Inflammatory macrophage treated with lipopolysaccharide for 1 hour (primary cell): Measurements from ENCODE around the gene DTD1.

Experiments used
- DNase-seq, 2 donors: peaks; one replicate each; pipeline ENCODE4 v3.0.0-alpha.2; 2020 to 2022

The DTD1 gene

DNA sequence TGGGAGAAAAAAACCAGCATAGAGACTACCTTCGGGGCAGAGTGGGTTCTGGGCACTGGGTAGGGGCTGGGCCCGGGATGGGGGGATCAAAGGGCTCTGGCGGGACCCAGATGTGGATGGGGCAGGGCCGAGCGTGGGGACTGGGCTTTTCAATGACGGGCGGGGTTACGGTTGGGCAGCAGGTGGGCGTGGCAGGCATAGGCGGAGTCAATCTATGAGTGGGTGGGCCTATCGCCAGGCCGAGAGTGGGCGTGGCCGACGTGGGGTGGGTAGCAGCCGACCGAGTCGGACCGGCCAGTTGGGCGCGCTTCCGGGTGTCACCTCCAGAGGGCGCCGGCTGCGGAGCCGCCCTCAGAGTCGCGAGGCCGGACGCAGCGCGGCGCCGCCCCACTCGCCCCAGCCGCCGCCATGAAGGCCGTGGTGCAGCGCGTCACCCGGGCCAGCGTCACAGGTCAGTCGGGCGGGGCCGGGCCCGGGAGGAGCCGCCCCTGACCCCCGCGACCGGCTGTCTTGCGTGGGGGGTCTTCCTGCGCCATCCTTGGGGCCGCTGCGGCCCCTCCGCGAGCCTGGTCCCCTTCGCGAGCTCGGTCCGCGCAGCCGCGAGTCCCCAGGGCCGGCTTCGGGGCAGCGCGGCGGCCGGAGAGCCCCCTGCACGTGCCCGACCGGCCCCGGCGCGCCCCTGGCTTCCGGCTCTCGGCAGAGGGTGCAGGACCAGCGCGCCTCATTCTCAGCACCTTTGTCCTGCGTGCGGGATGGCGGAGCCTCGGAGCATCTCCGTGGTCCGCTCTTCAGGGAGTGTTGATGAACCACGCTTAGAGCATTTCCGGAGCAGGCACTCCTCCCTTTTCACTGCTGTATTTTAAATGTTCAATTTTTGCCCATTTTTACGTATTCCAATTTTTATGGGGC is at the start of gene DTD1:
Gene DTD1 (plus strand): TSS at position 390 of the 909 bp plus-strand sequence. CDS start 19 bp downstream, at position 409.
- peak; percentile 93 to 97 for DNase-seq

DNA sequence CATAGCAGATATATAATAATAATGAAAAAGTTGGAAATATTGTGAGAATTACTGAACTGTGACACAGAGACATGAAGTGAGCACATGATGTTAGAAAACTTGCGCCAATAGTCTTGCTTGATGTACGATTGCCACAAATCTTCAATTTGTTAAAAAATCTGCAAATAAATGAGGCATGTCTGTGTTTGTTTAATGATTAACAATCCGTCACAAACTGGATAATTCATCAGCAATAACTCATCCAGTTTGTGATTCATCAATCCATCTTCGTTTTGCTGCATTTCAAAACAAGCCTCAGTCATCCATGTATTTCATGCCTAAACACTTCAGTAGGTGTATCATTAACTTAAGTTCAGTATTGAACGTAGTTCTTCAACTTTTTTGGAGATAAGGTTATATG is 46.1 kb upstream of the DTD1 start:
- DNase-seq = no peak

DNA sequence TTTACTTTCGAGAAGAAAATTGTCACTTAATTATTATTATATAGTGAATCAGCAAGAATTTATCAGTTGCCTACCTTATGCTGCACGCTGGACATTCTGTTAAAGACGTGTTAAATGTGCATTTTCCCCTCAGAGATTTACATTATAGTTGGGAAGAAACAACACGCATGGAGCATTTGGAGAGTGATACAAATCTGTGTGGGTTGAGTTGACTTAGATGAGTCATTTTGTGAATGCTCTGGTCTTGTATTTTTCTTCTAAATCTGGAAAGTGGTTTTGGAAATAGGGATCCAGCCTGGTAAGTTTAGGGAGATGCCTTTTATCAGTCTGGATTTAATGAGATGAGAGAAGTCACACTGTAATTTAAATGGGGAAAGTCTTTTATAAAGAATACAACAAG is 44.6 kb upstream of the DTD1 start:
- DNase-seq = no peak

GRCh38 chr20:18543932-18544331 is 43.9 kb upstream of the DTD1 start:
- no peak for DNase-seq

- no peak for DNase-seq
Observed at GRCh38 chr20:18545566-18545965, 42.3 kb upstream of the DTD1 start.

DNA sequence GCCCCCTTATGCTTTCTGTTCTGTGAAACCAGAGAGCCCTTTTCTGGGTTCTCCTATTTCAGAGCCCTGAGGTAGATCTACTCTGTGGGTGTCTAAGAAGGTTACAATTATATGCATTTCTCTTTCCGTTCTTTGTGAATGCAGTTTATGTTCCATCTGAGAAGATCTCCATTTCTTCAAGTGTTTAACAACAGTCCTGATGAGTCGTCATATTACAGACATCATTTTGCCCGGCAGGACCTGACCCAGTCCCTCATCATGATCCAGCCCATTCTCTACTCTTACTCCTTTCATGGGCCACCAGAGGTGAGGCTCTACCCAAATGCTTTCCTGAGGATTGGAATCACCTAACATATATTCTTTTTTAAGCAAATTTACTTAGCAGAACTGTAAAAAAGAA is 39.4 kb upstream of the DTD1 start:
- no peak for DNase-seq

- DNase-seq = no peak
Observed at GRCh38 chr20:18553746-18554145, 34.1 kb upstream of the DTD1 start.

GRCh38 chr20:18566892-18567738 is 20.7 kb upstream of the DTD1 start, which contains the start of gene SMIM26:
SMIM26 (plus strand) TSS chr20:18567432; CDS start chr20:18567479, 47 bp downstream.
- peak; percentile 84 to 93 for DNase-seq

DNA sequence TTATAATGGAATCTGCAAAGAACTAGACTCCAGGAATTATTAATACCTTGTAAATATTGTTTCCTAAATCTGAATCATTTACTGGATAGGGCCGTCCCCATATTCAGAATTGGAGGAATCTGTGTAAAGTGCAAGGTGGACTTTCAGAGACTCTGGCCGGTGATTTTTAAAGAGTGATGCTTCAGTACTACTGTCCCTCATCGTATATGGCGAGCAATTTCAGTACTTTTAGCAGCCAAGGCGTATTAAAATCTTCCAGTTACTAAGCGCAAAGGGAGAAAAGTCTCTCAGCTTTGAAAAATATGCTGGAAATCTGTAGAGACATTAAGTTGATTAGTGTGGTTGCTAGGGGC is 20.1 kb upstream of the DTD1 start:
- DNase-seq = no peak

- no peak for DNase-seq
Observed at GRCh38 chr20:18571009-18571408, 16.8 kb upstream of the DTD1 start.

DNA sequence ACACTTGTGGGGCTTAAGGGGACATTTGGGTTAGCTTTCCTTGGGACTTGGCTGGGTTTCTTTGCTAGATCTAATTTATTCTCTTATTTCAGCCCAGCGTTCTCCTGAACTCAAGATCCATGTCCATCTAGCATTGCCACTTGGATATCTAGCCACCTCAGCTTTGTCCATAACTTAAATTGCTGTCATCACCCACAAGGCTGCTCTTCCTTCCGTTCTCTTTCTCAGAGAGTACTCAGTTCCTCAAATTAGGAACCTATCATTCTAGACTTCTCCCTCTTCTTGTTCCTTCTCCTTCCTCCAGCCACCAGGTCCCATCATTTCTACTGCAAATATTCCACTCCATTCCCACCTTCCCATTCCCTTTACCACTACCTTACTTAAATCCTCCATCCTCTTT is 16.3 kb upstream of the DTD1 start:
- peak; percentile 32 to 51 for DNase-seq

- no peak for DNase-seq
Observed at GRCh38 chr20:18577942-18578341, 9.9 kb upstream of the DTD1 start.

- no peak for DNase-seq
Observed at GRCh38 chr20:18578581-18578980, 9.3 kb upstream of the DTD1 start.

DNA sequence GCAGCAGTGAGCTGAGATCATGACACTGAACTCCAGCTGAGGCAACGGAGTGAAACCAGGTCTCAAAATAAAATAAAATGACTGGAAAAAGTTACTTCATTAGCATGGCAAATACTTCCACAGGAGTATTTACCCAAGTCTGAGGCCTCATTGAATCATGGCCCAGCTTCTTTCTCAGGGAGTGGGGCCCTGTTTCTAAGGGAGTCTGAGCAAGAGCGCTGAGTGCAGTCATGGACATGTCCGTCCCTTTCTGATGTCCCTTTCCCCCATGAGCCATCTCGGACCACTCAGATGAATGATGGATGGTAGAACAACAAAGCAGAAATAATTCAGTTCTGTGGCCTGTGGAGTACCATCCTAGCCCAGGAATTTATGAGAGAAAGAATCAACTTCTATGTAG is 7.8 kb upstream of the DTD1 start:
- no peak for DNase-seq

DNA sequence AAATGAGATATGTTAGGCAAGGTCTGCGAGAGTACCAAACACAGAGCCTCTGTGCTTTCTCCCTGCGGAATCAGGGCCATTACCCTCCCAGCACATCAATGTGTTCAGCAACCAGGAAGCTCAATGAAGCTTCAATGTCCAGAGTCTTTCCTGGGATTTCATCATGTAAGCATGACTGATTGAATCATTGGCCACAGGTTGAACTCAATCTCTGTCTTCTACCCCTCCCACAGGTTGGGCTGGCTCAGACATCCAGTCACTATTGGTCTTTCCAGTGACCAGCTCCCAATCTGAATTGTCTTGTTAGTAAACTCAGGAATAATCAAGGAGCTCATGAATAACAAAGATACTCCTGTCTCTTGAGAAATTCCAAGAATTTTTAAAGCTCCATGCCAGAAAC is 2.7 kb upstream of the DTD1 start:
- peak in 1 of 2 donors; percentile 63 for DNase-seq

- DNase-seq = no peak
Observed at GRCh38 chr20:18588574-18588933, 700 bp downstream of the DTD1 start.

DNA sequence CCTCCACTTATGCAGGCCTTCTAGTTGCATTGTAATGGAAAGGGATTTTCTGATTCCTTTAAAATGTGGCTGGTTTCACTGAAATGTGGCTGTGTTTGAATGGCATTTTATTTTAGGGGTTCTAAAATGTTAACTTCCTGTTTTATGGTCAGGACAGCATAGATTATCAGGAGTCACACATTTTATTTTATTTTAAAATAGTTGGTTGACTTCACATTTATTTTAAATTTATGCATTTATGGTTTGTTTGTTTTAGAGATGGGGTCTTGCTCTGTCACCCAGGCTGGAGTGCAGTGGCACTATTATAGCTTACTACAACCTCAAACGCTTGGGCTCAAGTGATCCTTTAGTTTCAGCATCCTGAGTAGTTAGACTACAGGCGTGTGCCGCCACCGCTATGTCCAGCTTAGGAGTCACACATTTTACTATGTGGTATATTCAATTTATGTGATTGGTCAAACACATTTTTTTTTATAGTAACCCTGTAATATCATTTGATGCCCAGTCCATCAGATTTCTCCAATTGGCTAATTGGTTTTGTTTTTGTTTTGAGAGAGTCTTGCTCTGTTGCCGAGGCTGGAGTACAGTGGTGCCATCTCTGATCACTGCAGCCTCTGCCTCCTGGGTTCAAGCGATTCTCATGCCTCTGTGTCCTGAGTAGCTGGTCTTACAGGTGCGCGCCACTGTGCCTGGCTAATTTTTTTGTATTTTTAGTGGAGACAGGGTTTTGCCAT is 2.3 kb downstream of the DTD1 start:
- DNase-seq = no peak

- DNase-seq = no peak
Observed at GRCh38 chr20:18596270-18596669, 8.4 kb downstream of the DTD1 start.

GRCh38 chr20:18609741-18610140 is 21.9 kb downstream of the DTD1 start:
- no peak for DNase-seq

GRCh38 chr20:18611492-18611891 is 23.6 kb downstream of the DTD1 start:
- DNase-seq = peak in 1 of 2 donors; percentile 12

DNA sequence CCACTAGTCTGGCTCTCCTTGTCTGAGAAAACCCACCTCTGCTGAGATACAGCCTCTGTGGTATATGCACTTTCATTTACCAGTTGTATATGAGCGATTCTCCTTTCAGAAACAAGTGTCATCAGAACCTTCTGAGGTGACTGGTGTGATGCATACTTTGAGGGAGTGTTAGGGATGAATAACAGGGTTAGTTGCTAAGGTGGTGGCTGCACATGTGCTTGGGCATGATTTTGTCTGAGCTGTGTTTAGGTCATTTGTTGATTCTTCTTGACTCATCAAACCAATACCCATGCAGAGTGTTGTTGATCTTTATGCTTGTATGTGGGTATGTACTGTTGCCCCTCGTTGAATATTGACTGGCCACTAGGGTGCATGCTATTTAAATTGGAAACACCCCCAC is 25.7 kb downstream of the DTD1 start:
- DNase-seq = no peak

DNA sequence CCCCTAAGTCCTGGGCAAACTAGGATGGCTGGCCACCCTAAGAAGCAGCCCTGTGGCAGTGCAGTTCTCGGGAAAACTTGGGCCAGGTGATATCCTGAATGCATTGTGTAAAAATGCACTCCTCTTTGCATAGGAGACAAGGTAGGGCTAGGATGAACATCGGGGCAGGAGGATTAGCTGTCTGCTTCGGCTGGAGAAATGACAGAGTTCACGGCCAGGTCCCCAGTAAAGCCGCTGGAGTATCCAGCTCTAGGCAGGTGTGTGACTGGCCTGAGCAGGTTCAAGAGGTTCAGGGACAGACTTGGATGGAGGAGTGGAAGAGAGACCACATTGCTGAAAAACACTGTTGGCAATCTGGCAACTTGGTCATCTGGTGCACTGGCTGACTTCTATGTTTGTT is 26.4 kb downstream of the DTD1 start:
- no peak for DNase-seq

- no peak for DNase-seq
Observed at GRCh38 chr20:18615020-18615650, 27.3 kb downstream of the DTD1 start.
